Measurements from ENCODE around the gene CTXND1.

GRCh38 chr15:80286055-80286454 is 34.0 kb upstream of the CTXND1 start:
- TF ChIP-seq CTCF (IDR thresholded peaks at IDR 0.05; ENCODE audit: low read depth, low read length, poor library complexity, severe bottlenecking) (no peak), EZH2phosphoT487 (IDR thresholded peaks at IDR 0.05; ENCODE audit: borderline replicate concordance, low read length) (no peak)

All from DOHH2 (cell line).